Heart right ventricle (tissue), 16 donors: ENCODE measurements around the gene CWF19L2. TPM values are rescaled to one million over a fixed set of nuclear protein-coding genes. Genes with fewer than 3 reads are reported as not detected.

Experiments used
- ATAC-seq, 8 donors: fragments of 200-7000 bp; cut with Tn5 transposase; one replicate each; pipeline ENCODE4 v1.9.1; 2020; ENCODE audit warnings: mild to moderate bottlenecking in 8 of 8, moderate library complexity in 8 of 8, moderate number of reproducible peaks in 1 of 8
- DNase-seq, 2 donors: peaks; one replicate each; pipeline ENCODE4 v3.0.0-alpha.2; 2020
- H3K27ac ChIP-seq, 10 donors: fragments of 200-600 bp; sonication (generic) in 2 of 10; one replicate each; pipeline versions ENCODE4 v1.5.0 to v1.8.0; 2020 to 2022; ENCODE audit warnings: mild to moderate bottlenecking in 3 of 10
- H3K27me3 ChIP-seq, 7 donors: fragments of 200-600 bp; one replicate each; pipeline ENCODE4 v1.8.0; 2021 to 2022; ENCODE audit warnings: mild to moderate bottlenecking in 2 of 7
- H3K36me3 ChIP-seq, 9 donors: fragments of 200-600 bp; sonication (generic) in 1 of 9; one replicate each; pipeline versions ENCODE4 v1.5.0 to v1.8.0; 2020 to 2022; ENCODE audit warnings: mild to moderate bottlenecking in 2 of 9
- H3K4me1 ChIP-seq, 9 donors: fragments of 200-600 bp; sonication (generic) in 1 of 9; one replicate each; pipeline versions ENCODE4 v1.5.0 to v1.8.0; 2020 to 2022; ENCODE audit warnings: mild to moderate bottlenecking in 4 of 9
- H3K4me3 ChIP-seq, 10 donors: fragments of 200-600 bp; sonication (generic) in 2 of 10; one replicate each; pipeline versions ENCODE4 v1.5.0 to v1.8.0; 2020 to 2022; ENCODE audit warnings: mild to moderate bottlenecking in 7 of 10, moderate library complexity in 2 of 10
- H3K9me3 ChIP-seq, 11 donors: fragments of 200-600 bp in 10 of 11; sonication (generic) in 2 of 11; one replicate each; pipeline versions ENCODE4 v1.5.0 to v1.8.0; 2013 to 2022; ENCODE audit warnings: mild to moderate bottlenecking in 2 of 11, control low read depth in 1 of 11, moderate library complexity in 1 of 11
- CTCF ChIP-seq, 9 donors: fragments of 200-600 bp; sonication (generic) in 2 of 9; IDR thresholded peaks; one replicate each; pipeline versions ENCODE4 v1.5.0 to v1.8.0; 2021 to 2022; ENCODE audit warnings: antibody characterized with exemption in 9 of 9, mild to moderate bottlenecking in 5 of 9, moderate library complexity in 1 of 9
- WGBS, 2 donors: extraction: QIAGEN DNeasy Blood & Tissue Kit; methylation state at CpG; one replicate each; pipeline ENCODE4 v1.1.7; 2013; ENCODE audit warnings: inconsistent platforms in 1 of 2; 5-methylcytosine and 5-hydroxymethylcytosine counted together
- intact Hi-C, 10 donors: fragments of 100-400 bp; cut with DNase I; formaldehyde crosslinking; loops; one replicate each; pipeline versions ENCODE4 v1.11.1 to v1.14.2; 2022
- polyA plus RNA-seq, 2 donors: library from polyadenylated mRNA; stranded (reverse); fragments of 200-250 nt; gene quantifications; one replicate each; pipeline ENCODE4 v1.2.3, GENCODE V29; 2013
- total RNA-seq, 10 donors: library from RNA; stranded (reverse); fragmentation: NEBNext Ultra II Directional in 3 of 10; extraction: Animal tissue kit (Norgen Biotek cat#: 25700) in 3 of 10; gene quantifications; one replicate each; pipeline versions ENCODE4 v1.2.1 to v1.2.4, GENCODE V29; 2021 to 2023
- donor health status: Arrhythmogenic right ventricular cardiomyopathy.
- donor health status: ischemic (EF 13 %, LVEDD 7.1; RV severe dilation, severe dysfunction).
- donor health status: healthy with polysubstance abuse.
- donor health status: DM: no; HTN: yes; CAD: no.
- donor health status: DM: no; HTN: no; CAD: no.
- donor health status: ischemic (EF 25% LVEDD 6.9; RV normal size, moderate dysfunction).
- donor health status: ischemic (EF 25% LVEDD 5.7; RV mildly dilated, moderate dysfunction).
- donor health status: healthy.
- donor health status: DM: yes; HTN: yes; CAD: no.
- donor health status: Ischemic cardiomyopathy.
- donor health status: ischemic (EF 35%, LVEDD 5.7; RV mildly dilated, moderate dysfunction).
- donor health status: nonischemic (EF 11% LVEDD 7.7; RV severe dilation, severe dysfunction).
- donor health status: DM: yes; HTN: yes; CAD: no.
- donor health status: PGD.
- donor health status: ischemic (EF 29% LVEDD 5.4; RV normal size, mild dysfunction).
- donor health status: nonischemic (EF 23%, LVEDD 6.1; RV moderate dilation, normal function).

Gene CWF19L2
- total and polyA plus RNA-seq, 12 donors = 3.1 to 11.7 (median 8.0) TPM

GRCh38 chr11:107370390-107370789 lies 87.2 kb downstream of the CWF19L2 start:
- H3K4me1 ChIP-seq = no peaks in the 10 kb centered on the region

GRCh38 chr11:107359701-107360100 lies 97.9 kb downstream of the CWF19L2 start:
- intact Hi-C loops = no loop called here
- Histone ChIP-seq H3K27me3 (no peaks in the 10 kb centered on the region), H3K36me3 (peaks cover 0 to 26% (median 0%) of the 10 kb centered on the region in 9 donors), H3K4me1 (no peaks in the 10 kb centered on the region), H3K9me3 (peaks cover 0 to 9% (median 0%) of the 10 kb centered on the region in 11 donors), H3K4me3 (no peak overlapping the region), H3K27ac (no peak overlapping the region)
- no peak for ATAC-seq
- TF ChIP-seq CTCF (IDR thresholded peaks at IDR 0.05) = no peak
- DNase-seq = no peak
- WGBS, 2 donors = 84 to 91% methylated on average over 4 of the region's 4 CpGs

More at GRCh38 chr11:107370390-107370789, 87.2 kb downstream of the CWF19L2 start:
- ATAC-seq = no peak
- intact Hi-C loops = no loop called here
- no peak overlapping the region for H3K4me3 ChIP-seq
- H3K36me3 ChIP-seq = no peaks in the 10 kb centered on the region
- no peak overlapping the region for H3K27ac ChIP-seq
- no peaks in the 10 kb centered on the region for H3K9me3 ChIP-seq
- WGBS, 2 donors = 50 to 54% methylated on average over 1 of the region's 1 CpG
- no peaks in the 10 kb centered on the region for H3K27me3 ChIP-seq
- no peak for DNase-seq
- TF ChIP-seq CTCF (IDR thresholded peaks at IDR 0.05) = no peak

GRCh38 chr11:107357877-107358276 lies 99.7 kb downstream of the CWF19L2 start:
- Histone ChIP-seq H3K4me3 (no peak overlapping the region), H3K27me3 (no peaks in the 10 kb centered on the region), H3K4me1 (no peaks in the 10 kb centered on the region), H3K27ac (no peak overlapping the region), H3K36me3 (peaks cover 0 to 34% (median 0%) of the 10 kb centered on the region in 9 donors), H3K9me3 (peaks cover 0 to 9% (median 0%) of the 10 kb centered on the region in 11 donors)
- no peak for TF ChIP-seq CTCF (IDR thresholded peaks at IDR 0.05)
- DNase-seq (no peak), ATAC-seq (no peak)
- WGBS, 2 donors = 53 to 57% methylated on average over 1 of the region's 1 CpG
- intact Hi-C loops = no loop called here

- H3K4me1 ChIP-seq = no peaks in the 10 kb centered on the region
- DNase-seq (no peak), ATAC-seq (no peak)
- no peak for TF ChIP-seq CTCF (IDR thresholded peaks at IDR 0.05)
- peaks cover 0 to 48% (median 0%) of the 10 kb centered on the region in 9 donors for H3K36me3 ChIP-seq
- no peak overlapping the region for H3K4me3 ChIP-seq
- H3K9me3 ChIP-seq = peaks cover 0 to 4% (median 0%) of the 10 kb centered on the region in 11 donors
- WGBS, 2 donors = 74 to 77% methylated on average over 2 of the region's 2 CpGs
- intact Hi-C loops = no loop called here
- no peaks in the 10 kb centered on the region for H3K27me3 ChIP-seq
- no peak overlapping the region for H3K27ac ChIP-seq
Observed at GRCh38 chr11:107354780-107355179, 102.8 kb downstream of the CWF19L2 start.
